Left lung (tissue), 10 donors: ENCODE measurements around the gene MGMT. TPM values are rescaled to one million over a fixed set of nuclear protein-coding genes. Genes with fewer than 3 reads are reported as not detected.

Source experiments
- ATAC-seq: fragments of 200-7000 bp; cut with Tn5 transposase; one replicate; pipeline ENCODE4 v1.9.1; 2020; ENCODE audit warnings: moderate library complexity
- DNase-seq, 4 donors: peaks; one replicate each; pipeline ENCODE4 v3.0.0-alpha.2; 2013 to 2020
- H3K27ac ChIP-seq, 2 donors: fragments of 200-600 bp; sonication (generic) in 1 of 2; one replicate each; pipeline versions ENCODE4 v1.5.0 to v1.8.0; 2020 to 2021
- H3K27me3 ChIP-seq, 2 donors: fragments of 200-600 bp; sonication (generic) in 1 of 2; one replicate each; pipeline versions ENCODE4 v1.5.0 to v1.8.0; 2020 to 2021
- H3K36me3 ChIP-seq, 2 donors: fragments of 200-600 bp; sonication (generic) in 1 of 2; one replicate each; pipeline versions ENCODE4 v1.5.0 to v1.8.0; 2020 to 2021
- H3K4me1 ChIP-seq, 2 donors: fragments of 200-600 bp; one replicate each; pipeline ENCODE4 v1.8.0; 2021
- H3K4me3 ChIP-seq, 2 donors: fragments of 200-600 bp; sonication (generic) in 1 of 2; one replicate each; pipeline versions ENCODE4 v1.5.0 to v1.8.0; 2020 to 2021; ENCODE audit warnings: mild to moderate bottlenecking in 1 of 2
- H3K9me3 ChIP-seq, 2 donors: fragments of 200-600 bp; sonication (generic) in 1 of 2; one replicate each; pipeline versions ENCODE4 v1.5.0 to v1.8.0; 2020 to 2021
- CTCF ChIP-seq, 2 donors: fragments of 200-600 bp; sonication (generic) in 1 of 2; IDR thresholded peaks; one replicate each; pipeline versions ENCODE4 v1.5.0 to v1.8.0; 2021; ENCODE audit warnings: antibody characterized with exemption in 2 of 2
- intact Hi-C, 2 donors: fragments of 100-400 bp; cut with DNase I; formaldehyde crosslinking; loops; one replicate each; pipeline versions ENCODE4 v1.11.2 to v1.14.2; 2022
- polyA plus RNA-seq, 6 donors: library from polyadenylated mRNA; unstranded; fragments of 120-200 nt; gene quantifications; one replicate each; pipeline ENCODE4 v1.2.1, GENCODE V29; 2013; ENCODE audit not compliant: insufficient read length in 6 of 6
- total RNA-seq, 2 donors: library from RNA; stranded (reverse); fragmentation: NEBNext Ultra II Directional; extraction: Animal tissue kit (Norgen Biotek cat#: 25700); gene quantifications; one replicate each; pipeline ENCODE4 v1.2.1, GENCODE V29; 2021
- donor health status: DM: no; HTN: yes; CAD: no.
- donor health status: DM: no; HTN: no; CAD: no.

Gene MGMT
- total and polyA plus RNA-seq, 8 donors, result 13.1 to 25.5 (median 17.0) TPM

- TF ChIP-seq CTCF (IDR thresholded peaks at IDR 0.05), result no peak
- ATAC-seq (no peak), DNase-seq (peak in 1 of 4 donors; percentile 61)
- Histone ChIP-seq H3K4me3 (no peak overlapping the region), H3K27me3 (no peaks in the 10 kb centered on the region), H3K36me3 (no peaks in the 10 kb centered on the region), H3K27ac (no peak overlapping the region), H3K4me1 (no peaks in the 10 kb centered on the region), H3K9me3 (no peaks in the 10 kb centered on the region)
- intact Hi-C loops, result no loop called here
Observed at GRCh38 chr10:129556316-129556715, 89.3 kb downstream of the MGMT start.

- intact Hi-C loops, result no loop called here
- no peak for TF ChIP-seq CTCF (IDR thresholded peaks at IDR 0.05)
- H3K36me3 ChIP-seq, result no peaks in the 10 kb centered on the region
- H3K4me1 ChIP-seq, result no peaks in the 10 kb centered on the region
- no peak overlapping the region for H3K4me3 ChIP-seq
- DNase-seq, result no peak
- no peaks in the 10 kb centered on the region for H3K9me3 ChIP-seq
- H3K27ac ChIP-seq, result no peak overlapping the region
- ATAC-seq, result no peak
- H3K27me3 ChIP-seq, result no peaks in the 10 kb centered on the region
Observed at GRCh38 chr10:129560361-129560760, 93.3 kb downstream of the MGMT start.

- no peaks in the 10 kb centered on the region for H3K27me3 ChIP-seq
- no peaks in the 10 kb centered on the region for H3K4me1 ChIP-seq
- no peak overlapping the region for H3K4me3 ChIP-seq
- no peaks in the 10 kb centered on the region for H3K36me3 ChIP-seq
- H3K9me3 ChIP-seq, result no peaks in the 10 kb centered on the region
- DNase-seq (no peak), ATAC-seq (no peak)
- no peak for TF ChIP-seq CTCF (IDR thresholded peaks at IDR 0.05)
- no peak overlapping the region for H3K27ac ChIP-seq
- intact Hi-C loops, result no loop called here
Observed at GRCh38 chr10:129562487-129562886, 95.4 kb downstream of the MGMT start.

- DNase-seq, result peak in 1 of 4 donors; percentile 72
- Histone ChIP-seq H3K27me3 (no peaks in the 10 kb centered on the region), H3K4me1 (no peaks in the 10 kb centered on the region), H3K27ac (no peak overlapping the region), H3K36me3 (no peaks in the 10 kb centered on the region), H3K4me3 (no peak overlapping the region), H3K9me3 (no peaks in the 10 kb centered on the region)
- no peak for ATAC-seq
- TF ChIP-seq CTCF (IDR thresholded peaks at IDR 0.05), result no peak
- intact Hi-C loops, result no loop called here
Observed at GRCh38 chr10:129564923-129565322, 97.9 kb downstream of the MGMT start.

- H3K4me1 ChIP-seq, result no peaks in the 10 kb centered on the region
- no peak for ATAC-seq
- peaks cover 0 to 3% of the 10 kb centered on the region in 2 donors for H3K9me3 ChIP-seq
- intact Hi-C loops, result no loop called here
- no peaks in the 10 kb centered on the region for H3K36me3 ChIP-seq
- H3K27ac ChIP-seq, result no peak overlapping the region
- peak in 2 of 4 donors; percentile 11 to 16 for DNase-seq
- H3K27me3 ChIP-seq, result no peaks in the 10 kb centered on the region
- no peak for TF ChIP-seq CTCF (IDR thresholded peaks at IDR 0.05)
- no peak overlapping the region for H3K4me3 ChIP-seq
Observed at GRCh38 chr10:129568583-129569344, 101.7 kb downstream of the MGMT start.
